Natural killer cell treated with Interleukin-12 subunit alpha and Interleukin-12 subunit beta and Interleukin-15 and Interleukin-18, amount 100 ng/mL, for 72 hours (primary cell): Measurements from ENCODE around the gene ANGPTL8. TPM values are rescaled to one million over a fixed set of nuclear protein-coding genes. Genes with fewer than 3 reads are reported as not detected.

Experiments
- ATAC-seq, 2 donors: fragments of 150-1000 bp; cut with Tn5 transposase in 1 of 2; sonication (Bioruptor Pico), chemical (Tn5 transposase) in 1 of 2; 2 replicates each; pipeline ENCODE4 v1.10.0; 2021
- DNase-seq: peaks from one replicate; pipeline ENCODE4 v3.0.0; 2022; ENCODE audit warnings: low spot score
- H3K27ac Mint-ChIP-seq, 2 donors: 1 replicate in 1 of 2; 2 replicates in 1 of 2; pipeline ENCODE4 v1.8.0; 2022; ENCODE audit warnings: mixed read lengths in 2 of 2, mild to moderate bottlenecking in 1 of 2, moderate library complexity in 1 of 2
- H3K27me3 Mint-ChIP-seq, 2 donors: 1 replicate in 1 of 2; 2 replicates in 1 of 2; pipeline ENCODE4 v1.8.0; 2022; ENCODE audit warnings: mixed read lengths in 2 of 2
- H3K36me3 Mint-ChIP-seq: one replicate; pipeline ENCODE4 v1.8.0; 2022; ENCODE audit warnings: mixed read lengths
- H3K4me1 Mint-ChIP-seq, 2 donors: 1 replicate in 1 of 2; 2 replicates in 1 of 2; pipeline ENCODE4 v1.8.0; 2022; ENCODE audit warnings: low read depth in 2 of 2, mixed read lengths in 2 of 2, mild to moderate bottlenecking in 1 of 2
- H3K4me3 Mint-ChIP-seq: one replicate; pipeline ENCODE4 v1.8.0; 2022; ENCODE audit warnings: mixed read lengths
- H3K9me3 Mint-ChIP-seq: 2 replicates; pipeline ENCODE4 v1.8.0; 2022; ENCODE audit warnings: mixed read lengths
- total RNA-seq, 2 donors: library from RNA; stranded (reverse); gene quantifications; one replicate each; pipeline ENCODE4 v1.2.3, GENCODE V29; 2022

ANGPTL8 gene
- total RNA-seq: not detected

- no peak within 1 kb of the TSS for H3K27ac Mint-ChIP-seq
- peaks cover 4 to 5% of the 10 kb centered on the region in 2 donors for H3K4me1 Mint-ChIP-seq
Observed at GRCh38 chr19:11239377-11240000, at the start of gene ANGPTL8. Gene ANGPTL8 (plus strand): TSS chr19:11239619. CDS start chr19:11239638, 19 bp downstream.

GRCh38 chr19:11190501-11190900 is 48.9 kb upstream of the ANGPTL8 start:
- Mint-ChIP-seq H3K4me1 (peaks cover 2% of the 10 kb centered on the region in 2 donors), H3K9me3 (no peaks in the 10 kb centered on the region), H3K27ac (no peak overlapping the region), H3K36me3 (no peaks in the 10 kb centered on the region), H3K4me3 (no peak overlapping the region), H3K27me3 (peaks cover 0 to 1% of the 10 kb centered on the region in 2 donors)
- no peak for ATAC-seq
- DNase-seq: no peak

More at GRCh38 chr19:11239377-11240000, at the start of gene ANGPTL8:
- no peak for ATAC-seq
- Mint-ChIP-seq H3K9me3 (no peaks in the 10 kb centered on the region), H3K36me3 (no peaks in the 10 kb centered on the region), H3K4me3 (no peak within 1 kb of the TSS), H3K27me3 (peaks cover 0 to 7% of the 10 kb centered on the region in 2 donors)
- DNase-seq: no peak

GRCh38 chr19:11191273-11191755 is 48.1 kb upstream of the ANGPTL8 start:
- Mint-ChIP-seq H3K4me3 (no peak overlapping the region), H3K27ac (no peak overlapping the region), H3K27me3 (peaks cover 0 to 4% of the 10 kb centered on the region in 2 donors), H3K4me1 (peaks cover 4 to 5% of the 10 kb centered on the region in 2 donors), H3K9me3 (no peaks in the 10 kb centered on the region), H3K36me3 (no peaks in the 10 kb centered on the region)
- no peak for ATAC-seq
- no peak for DNase-seq

- Mint-ChIP-seq H3K36me3 (no peaks in the 10 kb centered on the region), H3K4me1 (peaks cover 5 to 7% of the 10 kb centered on the region in 2 donors), H3K9me3 (no peaks in the 10 kb centered on the region), H3K27ac (no peak overlapping the region), H3K27me3 (peaks cover 0 to 4% of the 10 kb centered on the region in 2 donors), H3K4me3 (no peak overlapping the region)
- DNase-seq (no peak), ATAC-seq (no peak)
Observed at GRCh38 chr19:11191934-11192333, 47.5 kb upstream of the ANGPTL8 start.

- H3K4me3 Mint-ChIP-seq: no peak overlapping the region
- ATAC-seq (no peak), DNase-seq (no peak)
- no peaks in the 10 kb centered on the region for H3K9me3 Mint-ChIP-seq
- no peaks in the 10 kb centered on the region for H3K36me3 Mint-ChIP-seq
- no peak overlapping the region for H3K27ac Mint-ChIP-seq
- peaks cover 5 to 10% of the 10 kb centered on the region in 2 donors for H3K4me1 Mint-ChIP-seq
- peaks cover 0 to 4% of the 10 kb centered on the region in 2 donors for H3K27me3 Mint-ChIP-seq
Observed at GRCh38 chr19:11192957-11193939, 46.2 kb upstream of the ANGPTL8 start.

- no peaks in the 10 kb centered on the region for H3K36me3 Mint-ChIP-seq
- H3K27me3 Mint-ChIP-seq: peaks cover 0 to 4% of the 10 kb centered on the region in 2 donors
- no peak overlapping the region for H3K27ac Mint-ChIP-seq
Observed at GRCh38 chr19:11194173-11194572, 45.2 kb upstream of the ANGPTL8 start.

GRCh38 chr19:11194656-11195558 is 44.5 kb upstream of the ANGPTL8 start:
- H3K9me3 Mint-ChIP-seq: no peaks in the 10 kb centered on the region
- H3K27ac Mint-ChIP-seq: no peak overlapping the region
- ATAC-seq (no peak), DNase-seq (no peak)
- H3K36me3 Mint-ChIP-seq: no peaks in the 10 kb centered on the region
- peaks cover 0 to 4% of the 10 kb centered on the region in 2 donors for H3K27me3 Mint-ChIP-seq
- peak overlapping the region; percentile 34 for H3K4me3 Mint-ChIP-seq
- peaks cover 5 to 10% of the 10 kb centered on the region in 2 donors for H3K4me1 Mint-ChIP-seq

More at GRCh38 chr19:11194173-11194572, 45.2 kb upstream of the ANGPTL8 start:
- ATAC-seq: no peak
- H3K4me1 Mint-ChIP-seq: peaks cover 5 to 10% of the 10 kb centered on the region in 2 donors
- H3K9me3 Mint-ChIP-seq: no peaks in the 10 kb centered on the region
- no peak for DNase-seq
- no peak overlapping the region for H3K4me3 Mint-ChIP-seq

- peaks cover 5 to 10% of the 10 kb centered on the region in 2 donors for H3K4me1 Mint-ChIP-seq
- H3K36me3 Mint-ChIP-seq: no peaks in the 10 kb centered on the region
- ATAC-seq (no peak), DNase-seq (no peak)
- no peak overlapping the region for H3K27ac Mint-ChIP-seq
- H3K27me3 Mint-ChIP-seq: peaks cover 0 to 4% of the 10 kb centered on the region in 2 donors
- peak overlapping the region; percentile 34 for H3K4me3 Mint-ChIP-seq
- H3K9me3 Mint-ChIP-seq: no peaks in the 10 kb centered on the region
Observed at GRCh38 chr19:11195681-11196080, 43.7 kb upstream of the ANGPTL8 start.

- peak overlapping the region; percentile 76 for H3K4me3 Mint-ChIP-seq
- H3K4me1 Mint-ChIP-seq: peaks cover 5 to 10% of the 10 kb centered on the region in 2 donors
- H3K9me3 Mint-ChIP-seq: no peaks in the 10 kb centered on the region
- peaks cover 0 to 4% of the 10 kb centered on the region in 2 donors for H3K27me3 Mint-ChIP-seq
- H3K36me3 Mint-ChIP-seq: no peaks in the 10 kb centered on the region
- DNase-seq (no peak), ATAC-seq (no peak)
- no peak overlapping the region for H3K27ac Mint-ChIP-seq
Observed at GRCh38 chr19:11196406-11197287, 42.8 kb upstream of the ANGPTL8 start.

GRCh38 chr19:11197291-11198174 is 41.9 kb upstream of the ANGPTL8 start, which contains the start of gene KANK2:
Gene KANK2 (minus strand): TSS chr19:11197545. CDS start chr19:11194511, 3,034 bp downstream.
- peak; percentile 93 to 94 for ATAC-seq
- Mint-ChIP-seq H3K4me1 (peaks cover 5 to 10% of the 10 kb centered on the region in 2 donors), H3K27ac (no peak within 1 kb of the TSS), H3K9me3 (no peaks in the 10 kb centered on the region), H3K4me3 (peak within 1 kb of the TSS; percentile 76), H3K27me3 (peaks cover 0 to 4% of the 10 kb centered on the region in 2 donors), H3K36me3 (no peaks in the 10 kb centered on the region)
- DNase-seq: peak; percentile 87

- ATAC-seq: no peak
- DNase-seq: no peak
- peaks cover 5 to 13% of the 10 kb centered on the region in 2 donors for H3K4me1 Mint-ChIP-seq
- H3K27ac Mint-ChIP-seq: no peak overlapping the region
- H3K9me3 Mint-ChIP-seq: no peaks in the 10 kb centered on the region
- no peaks in the 10 kb centered on the region for H3K36me3 Mint-ChIP-seq
- H3K4me3 Mint-ChIP-seq: peak overlapping the region; percentile 76
- peaks cover 4 to 6% of the 10 kb centered on the region in 2 donors for H3K27me3 Mint-ChIP-seq
Observed at GRCh38 chr19:11198175-11198534, 41.3 kb upstream of the ANGPTL8 start.
